NOMO-1 treated with dmso at 0.1 percent for 144 hours (cell line): ENCODE results near the gene ADSL.

Experiments
- DNase-seq: peaks from one replicate; lab custom pipeline; 2025; ENCODE audit not compliant: unreplicated experiment; lab: John Stamatoyannopoulos, UW

The ADSL gene

GRCh38 chr22:40326905-40327735 lies 19.2 kb upstream of the ADSL start:
- DNase-seq = no peak

GRCh38 chr22:40328546-40329456 lies 17.5 kb upstream of the ADSL start:
- no peak for DNase-seq

GRCh38 chr22:40329466-40329865 lies 16.8 kb upstream of the ADSL start:
- no peak for DNase-seq

GRCh38 chr22:40330086-40330485 lies 16.2 kb upstream of the ADSL start:
- DNase-seq = no peak

- no peak for DNase-seq
These were observed 15.7 kb upstream of the ADSL start for GRCh38 chr22:40330615-40331014.

- no peak for DNase-seq
These were observed 14.6 kb upstream of the ADSL start for GRCh38 chr22:40331706-40332105.

GRCh38 chr22:40332319-40332781 lies 13.9 kb upstream of the ADSL start:
- DNase-seq = no peak

- DNase-seq = no peak
These were observed 12.2 kb upstream of the ADSL start for GRCh38 chr22:40334060-40334459.

- DNase-seq = no peak
These were observed 11.4 kb upstream of the ADSL start for GRCh38 chr22:40334899-40335298.

- no peak for DNase-seq
These were observed 10.9 kb upstream of the ADSL start for GRCh38 chr22:40335358-40335757.

GRCh38 chr22:40340044-40340443 lies 6.3 kb upstream of the ADSL start:
- DNase-seq = no peak

- no peak for DNase-seq
These were observed 4.7 kb upstream of the ADSL start for GRCh38 chr22:40341604-40342003.

GRCh38 chr22:40342521-40342920 lies 3.8 kb upstream of the ADSL start:
- DNase-seq = no peak

GRCh38 chr22:40345271-40345670 lies 1.0 kb upstream of the ADSL start:
- no peak for DNase-seq

GRCh38 chr22:40345815-40346184 lies 500 bp upstream of the ADSL start:
- DNase-seq = peak; percentile 31

GRCh38 chr22:40347300-40347699 lies 1.0 kb downstream of the ADSL start:
- no peak for DNase-seq

GRCh38 chr22:40348025-40348658 lies 1.8 kb downstream of the ADSL start:
- DNase-seq = peak; percentile 48

GRCh38 chr22:40352763-40353162 lies 6.5 kb downstream of the ADSL start:
- no peak for DNase-seq

GRCh38 chr22:40361100-40361499 lies 14.8 kb downstream of the ADSL start:
- DNase-seq = no peak

GRCh38 chr22:40363059-40363458 lies 16.8 kb downstream of the ADSL start:
- DNase-seq = no peak

GRCh38 chr22:40364431-40364830 lies 18.1 kb downstream of the ADSL start:
- DNase-seq = no peak

GRCh38 chr22:40366068-40366467 lies 19.8 kb downstream of the ADSL start:
- DNase-seq = no peak
